ENCODE data around the gene ANKMY1. TPM values are rescaled to one million over a fixed set of nuclear protein-coding genes. Genes with fewer than 3 reads are reported as not detected.

Gene ANKMY1
- total RNA-seq, 1 donor from 2014 or later = 20.6 TPM

DNA sequence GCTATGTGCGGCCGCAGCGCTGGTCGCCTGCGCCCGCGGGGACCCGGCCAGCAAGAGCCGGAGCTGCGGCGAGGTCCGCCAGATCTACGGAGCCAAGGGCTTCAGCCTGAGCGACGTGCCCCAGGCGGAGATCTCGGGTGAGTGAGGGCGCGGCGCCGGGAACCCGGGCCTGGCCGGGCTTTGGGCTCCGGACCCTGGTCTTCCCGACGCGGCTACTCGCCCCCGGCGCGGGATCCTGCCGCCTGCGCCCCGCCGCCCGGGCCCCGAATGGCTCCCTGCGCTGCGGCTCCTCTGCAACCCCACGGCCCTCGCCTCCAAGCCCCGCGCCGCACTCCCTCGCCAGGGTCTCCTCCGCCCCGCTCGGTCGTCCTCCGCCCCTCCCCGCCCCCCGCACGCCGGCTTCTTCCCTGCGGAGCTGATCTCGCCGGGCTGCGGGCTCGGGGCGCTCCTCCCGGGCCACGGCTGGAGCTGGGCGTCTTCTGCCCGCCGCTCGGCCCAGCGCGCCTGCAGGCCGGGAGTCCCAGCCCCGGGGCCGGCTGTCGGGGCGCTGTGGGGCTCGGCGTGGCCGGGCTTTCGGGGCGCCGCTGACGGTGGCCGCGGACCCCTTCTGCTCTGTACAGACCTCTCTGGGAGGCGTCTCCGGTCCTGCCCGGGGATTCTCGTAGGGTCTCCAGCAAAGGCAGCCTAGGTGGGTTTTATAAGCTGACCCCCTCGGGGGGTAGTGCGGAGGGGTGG lies 121.7 kb downstream of the ANKMY1 start:
- TF ChIP-seq CTCF (IDR thresholded peaks at IDR 0.05) (no peak), POLR2AphosphoS5 (IDR thresholded peaks at IDR 0.05; ENCODE audit: insufficient read depth in 1 of 2, low read depth in 1 of 2) (no peak), POLR2A (IDR thresholded peaks at IDR 0.05) (no peak)
- intact Hi-C loops (cut with DNase I) = loop anchor here (2.0 kb wide), 1 partner anchor 203 kb away; no protein-coding TSS in a partner anchor
- Histone ChIP-seq H3K4me3 (peak overlapping the region; percentile 66 to 78), H3K4me1 (peaks cover 72% of the 10 kb centered on the region), H3K36me3 (no peaks in the 10 kb centered on the region), H3K27ac (peak overlapping the region; percentile 90), H3K27me3 (no peaks in the 10 kb centered on the region), H3K9me3 (no peaks in the 10 kb centered on the region)
- DNase-seq (ENCODE audit: extremely low spot score in 2 of 2) = no peak

- H3K27ac ChIP-seq = peak within 1 kb of the TSS; percentile 90
- peak in 1 of 2 donors; percentile 69 for TF ChIP-seq POLR2A (IDR thresholded peaks at IDR 0.05)
- TF ChIP-seq POLR2AphosphoS5 (IDR thresholded peaks at IDR 0.05; ENCODE audit: insufficient read depth in 1 of 2, low read depth in 1 of 2) = no peak
- H3K4me3 ChIP-seq = peak within 1 kb of the TSS; percentile 66 to 78
- no peaks in the 10 kb centered on the region for H3K36me3 ChIP-seq
- H3K27me3 ChIP-seq = no peaks in the 10 kb centered on the region
- H3K4me1 ChIP-seq = peaks cover 66% of the 10 kb centered on the region
- intact Hi-C loops (cut with DNase I) = loop anchor here (2.0 kb wide), 1 partner anchor 203 kb away; no protein-coding TSS in a partner anchor
- no peaks in the 10 kb centered on the region for H3K9me3 ChIP-seq
- no peak for DNase-seq (ENCODE audit: extremely low spot score in 2 of 2)
These were observed 122.3 kb downstream of the ANKMY1 start, which contains the start of gene GPC1 for GRCh38 chr2:240435457-240435947. GPC1 (plus strand) TSS chr2:240435663; CDS start chr2:240435919, 256 bp downstream.

GRCh38 chr2:240434728-240435456 lies 122.9 kb downstream of the ANKMY1 start:
- H3K4me3 ChIP-seq = peak overlapping the region; percentile 66 to 78
- intact Hi-C loops (cut with DNase I) = loop anchor here (2.0 kb wide), 1 partner anchor 202 kb away; no protein-coding TSS in a partner anchor
- H3K9me3 ChIP-seq = no peaks in the 10 kb centered on the region
- H3K36me3 ChIP-seq = no peaks in the 10 kb centered on the region
- TF ChIP-seq POLR2A (IDR thresholded peaks at IDR 0.05) (peak in 1 of 2 donors; percentile 34), POLR2AphosphoS5 (IDR thresholded peaks at IDR 0.05; ENCODE audit: insufficient read depth in 1 of 2, low read depth in 1 of 2) (peak in 1 of 2 donors; percentile 35), CTCF (IDR thresholded peaks at IDR 0.05) (no peak)
- no peaks in the 10 kb centered on the region for H3K27me3 ChIP-seq
- H3K4me1 ChIP-seq = peaks cover 61% of the 10 kb centered on the region
- peak overlapping the region; percentile 90 for H3K27ac ChIP-seq
- DNase-seq (ENCODE audit: extremely low spot score in 2 of 2) = no peak

GRCh38 chr2:240433973-240434727 lies 123.6 kb downstream of the ANKMY1 start:
- Histone ChIP-seq H3K27me3 (no peaks in the 10 kb centered on the region), H3K36me3 (no peaks in the 10 kb centered on the region), H3K9me3 (no peaks in the 10 kb centered on the region), H3K4me3 (peak overlapping the region; percentile 66 to 78), H3K4me1 (peaks cover 54% of the 10 kb centered on the region), H3K27ac (peak overlapping the region; percentile 90)
- peak; percentile 82 for TF ChIP-seq POLR2AphosphoS5 (IDR thresholded peaks at IDR 0.05; ENCODE audit: insufficient read depth in 1 of 2, low read depth in 1 of 2)
- TF ChIP-seq POLR2A (IDR thresholded peaks at IDR 0.05) = peak in 1 of 2 donors; percentile 14
- no peak for TF ChIP-seq CTCF (IDR thresholded peaks at IDR 0.05)
- intact Hi-C loops (cut with DNase I) = loop anchor here (2.0 kb wide), 1 partner anchor 201 kb away; no protein-coding TSS in a partner anchor
- peak in 1 of 2 donors; percentile 98 for DNase-seq (ENCODE audit: extremely low spot score in 2 of 2)

All from vagina (tissue), 2 donors.